Measurements from ENCODE around the gene LAMA2. TPM values are rescaled to one million over a fixed set of nuclear protein-coding genes. Genes with fewer than 3 reads are reported as not detected.

Gene LAMA2
- total and polyA plus RNA-seq, 2 donors (not counting 3 experiments of a cell fraction or from before 2014, with no cell fraction given): 0.51 to 0.75 TPM

DNA sequence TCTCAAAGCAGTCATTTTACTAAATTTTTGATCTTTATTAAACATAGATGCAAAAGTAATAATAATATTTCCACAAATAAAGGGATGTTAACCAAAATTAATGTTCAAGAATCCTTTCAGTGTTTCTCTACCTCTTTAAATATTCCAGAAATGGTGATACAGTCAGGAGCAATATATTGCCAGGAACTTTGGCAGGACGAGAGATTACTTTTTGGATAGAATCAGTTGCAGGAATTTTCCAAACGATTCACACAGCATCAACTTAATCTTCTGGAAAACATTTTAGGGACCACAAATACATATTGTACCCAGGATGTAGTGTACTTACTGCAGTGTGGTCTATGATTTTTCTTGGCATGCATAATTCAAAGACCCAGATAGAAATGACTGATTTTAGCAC, 125.7 kb downstream of the LAMA2 start:
- H3K9ac ChIP-seq (replicated peaks; ENCODE audit: extremely low read depth, insufficient read depth, low read length): no peak overlapping the region
- no peak overlapping the region for H2AFZ ChIP-seq (ENCODE audit: low read depth, low read length)
- no peak overlapping the region for H3K27ac ChIP-seq (ENCODE audit: insufficient read depth, low read depth, low read length)
- intact Hi-C loops (cut with micrococcal nuclease) (no loop called here), dilution Hi-C loops (cut with MboI; ENCODE audit: extremely low pct_ligation_motif_present, low sequenced_read_pairs) (no loop called here)
- no TSS peak for BruUV-seq (replicated peaks)
- no peaks in the 10 kb centered on the region for H4K20me1 ChIP-seq (replicated peaks; ENCODE audit: control insufficient read depth, extremely low read depth, insufficient read depth, low read length)
- POLR2A ChIA-PET: no interaction called here
- H3K4me3 ChIP-seq (replicated peaks in 1 of 3; ENCODE audit: insufficient read depth in 1 of 3, low read depth in 1 of 3, low read length in 3 of 3): no peak overlapping the region
- H3K4me2 ChIP-seq (ENCODE audit: insufficient read depth, low read length): no peak overlapping the region
- CTCF ChIA-PET: no interaction called here
- H3K9me3 ChIP-seq (replicated peaks; ENCODE audit: control insufficient read depth, insufficient read depth, low read length): no peaks in the 10 kb centered on the region
- H3K79me2 ChIP-seq (ENCODE audit: control insufficient read depth, insufficient read depth, low read length): no peaks in the 10 kb centered on the region
- peaks cover 2 to 4% of the 10 kb centered on the region in 2 experiments for H3K27me3 ChIP-seq (ENCODE audit: control insufficient read depth in 2 of 2, insufficient read depth in 2 of 2, low read length in 2 of 2)
- no peaks in the 10 kb centered on the region for H3K4me1 ChIP-seq (ENCODE audit: control insufficient read depth, extremely low read depth, insufficient read depth, low read length)
- FAIRE-seq (no peak), DNase-seq (ENCODE audit: low read depth, low spot score) (no peak)
- TF ChIP-seq MYC (IDR thresholded peaks at IDR 0.05; ENCODE audit: low read depth, low read length): no peak
- TF ChIP-seq POLR2AphosphoS5 (IDR thresholded peaks at IDR 0.05; ENCODE audit: insufficient read depth, low read depth, low read length): no peak
- TF ChIP-seq JUN (IDR thresholded peaks at IDR 0.05; ENCODE audit: borderline replicate concordance, insufficient read depth, insufficient read length, low read depth): no peak
- TF ChIP-seq GATA2 (IDR thresholded peaks at IDR 0.05; ENCODE audit: insufficient read depth, insufficient read length, low read depth, low read length): no peak
- no peak for TF ChIP-seq POLR2A (IDR thresholded peaks at IDR 0.05; ENCODE audit: low read depth, low read length)
- no peak for TF ChIP-seq EZH2 (IDR thresholded peaks at IDR 0.05; ENCODE audit: borderline replicate concordance, low read depth, low read length, severe bottlenecking)
- TF ChIP-seq, protein P1, sequence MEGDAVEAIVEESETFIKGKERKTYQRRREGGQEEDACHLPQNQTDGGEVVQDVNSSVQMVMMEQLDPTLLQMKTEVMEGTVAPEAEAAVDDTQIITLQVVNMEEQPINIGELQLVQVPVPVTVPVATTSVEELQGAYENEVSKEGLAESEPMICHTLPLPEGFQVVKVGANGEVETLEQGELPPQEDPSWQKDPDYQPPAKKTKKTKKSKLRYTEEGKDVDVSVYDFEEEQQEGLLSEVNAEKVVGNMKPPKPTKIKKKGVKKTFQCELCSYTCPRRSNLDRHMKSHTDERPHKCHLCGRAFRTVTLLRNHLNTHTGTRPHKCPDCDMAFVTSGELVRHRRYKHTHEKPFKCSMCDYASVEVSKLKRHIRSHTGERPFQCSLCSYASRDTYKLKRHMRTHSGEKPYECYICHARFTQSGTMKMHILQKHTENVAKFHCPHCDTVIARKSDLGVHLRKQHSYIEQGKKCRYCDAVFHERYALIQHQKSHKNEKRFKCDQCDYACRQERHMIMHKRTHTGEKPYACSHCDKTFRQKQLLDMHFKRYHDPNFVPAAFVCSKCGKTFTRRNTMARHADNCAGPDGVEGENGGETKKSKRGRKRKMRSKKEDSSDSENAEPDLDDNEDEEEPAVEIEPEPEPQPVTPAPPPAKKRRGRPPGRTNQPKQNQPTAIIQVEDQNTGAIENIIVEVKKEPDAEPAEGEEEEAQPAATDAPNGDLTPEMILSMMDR (IDR thresholded peaks at IDR 0.05; ENCODE audit: extremely low read depth in 1 of 2, insufficient read depth in 1 of 2, low read depth in 1 of 2, low read length in 2 of 2): no peak
- H3K9me1 ChIP-seq (replicated peaks; ENCODE audit: control insufficient read depth, extremely low read depth, insufficient read depth, low read length): no peaks in the 10 kb centered on the region
- no peaks in the 10 kb centered on the region for H3K36me3 ChIP-seq (ENCODE audit: control insufficient read depth in 2 of 2, extremely low read depth in 1 of 2, insufficient read depth in 2 of 2, low read length in 2 of 2)

Data from endothelial cell of umbilical vein (primary cell).